Cerebellar cortex (tissue), 1 donor: ENCODE data around the gene C1orf50.
"Not testable (repeated sequence)": the region's sequence is repeated elsewhere in the genome, so short reads cannot be mapped to it uniquely, and the experiment has no call there.

ENCODE experiments used
- DNase-seq: peaks from one replicate; pipeline ENCODE4 v3.0.0-alpha.2; 2015; ENCODE audit warnings: low spot score

Gene C1orf50

DNA sequence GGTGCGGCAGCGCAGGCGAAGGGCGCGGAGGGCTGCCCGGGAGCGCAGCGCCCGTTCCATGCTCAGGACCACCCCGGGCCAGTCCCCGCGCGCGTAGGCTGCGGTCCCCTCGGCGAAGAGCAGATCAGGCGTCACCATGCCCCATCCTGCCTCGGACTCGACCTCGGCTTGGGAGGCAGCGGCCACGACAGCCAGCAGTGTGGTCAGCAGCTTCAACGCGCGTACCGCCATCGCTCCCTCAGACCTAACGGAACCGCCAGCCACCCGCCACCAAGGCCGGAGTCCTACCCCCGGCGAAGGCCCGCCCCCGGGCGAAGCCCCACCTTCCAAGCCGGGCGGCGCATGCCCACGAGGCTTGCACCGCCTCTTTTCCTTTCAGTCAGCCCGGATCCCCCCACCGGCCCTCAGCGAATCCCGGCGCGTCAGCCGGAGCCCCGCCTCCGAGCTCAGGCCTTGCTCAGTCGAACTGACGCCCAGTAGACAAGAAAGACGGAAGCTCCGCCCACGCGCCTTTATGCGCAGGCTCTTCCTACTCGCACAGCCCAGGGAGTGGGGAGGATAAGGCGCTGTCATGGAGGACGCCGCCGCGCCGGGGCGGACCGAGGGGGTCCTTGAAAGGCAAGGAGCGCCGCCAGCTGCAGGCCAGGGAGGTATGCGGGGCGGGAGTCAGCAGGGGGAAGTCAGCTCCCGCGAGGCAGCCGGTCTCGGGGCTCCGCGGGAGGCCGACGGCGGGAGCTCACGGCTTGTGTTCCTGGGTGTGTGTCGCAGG is at the start of gene C1orf50, which contains the start of gene P3H1:
C1orf50 (plus strand) TSS at position 509 of the 769 bp plus-strand sequence; CDS start at position 572, 63 bp downstream.
P3H1 (minus strand) TSS at position 288 of the 769 bp plus-strand sequence; CDS start at position 231, 57 bp downstream.
- peak; percentile 100 for DNase-seq

DNA sequence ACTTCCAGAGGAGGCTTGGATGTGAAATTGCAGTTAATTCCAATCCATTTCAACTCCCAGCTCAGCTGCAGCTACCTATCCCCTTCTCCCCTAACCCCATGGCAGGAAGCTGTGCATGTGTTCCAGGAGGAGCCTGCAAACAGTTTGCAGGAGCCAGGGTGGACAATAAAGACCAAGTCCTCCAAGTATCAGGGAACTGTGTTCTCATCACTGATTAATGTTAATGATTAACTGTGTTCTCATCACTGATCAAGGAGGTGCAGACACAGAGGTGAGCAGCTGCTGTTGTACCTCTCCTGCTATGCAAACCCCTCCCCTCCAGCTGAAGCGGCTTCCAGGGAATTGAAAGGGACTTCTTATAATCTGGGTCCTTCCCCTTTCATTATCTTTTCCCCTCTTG is 46.2 kb upstream of the C1orf50 start:
- no peak for DNase-seq

DNA sequence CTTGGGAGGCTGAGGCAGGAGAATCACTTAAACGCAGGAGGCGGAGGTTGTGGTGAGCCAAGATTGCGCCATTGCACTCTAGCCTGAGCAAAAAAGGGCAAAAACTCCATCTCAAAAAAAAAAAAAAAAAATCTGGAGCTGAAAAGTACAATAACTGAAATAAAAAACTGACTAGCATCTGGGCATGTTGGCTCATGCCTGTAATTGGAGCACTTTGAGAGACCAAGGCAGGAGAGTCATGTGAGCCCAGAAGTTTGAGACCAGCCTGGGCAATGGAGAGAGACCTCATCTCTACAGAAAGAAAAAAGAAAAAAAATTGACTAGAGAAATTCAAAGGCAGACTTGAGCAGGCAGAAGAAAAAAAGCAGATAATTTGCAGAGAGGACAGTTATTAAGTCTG is 45.1 kb upstream of the C1orf50 start:
- DNase-seq = no peak

DNA sequence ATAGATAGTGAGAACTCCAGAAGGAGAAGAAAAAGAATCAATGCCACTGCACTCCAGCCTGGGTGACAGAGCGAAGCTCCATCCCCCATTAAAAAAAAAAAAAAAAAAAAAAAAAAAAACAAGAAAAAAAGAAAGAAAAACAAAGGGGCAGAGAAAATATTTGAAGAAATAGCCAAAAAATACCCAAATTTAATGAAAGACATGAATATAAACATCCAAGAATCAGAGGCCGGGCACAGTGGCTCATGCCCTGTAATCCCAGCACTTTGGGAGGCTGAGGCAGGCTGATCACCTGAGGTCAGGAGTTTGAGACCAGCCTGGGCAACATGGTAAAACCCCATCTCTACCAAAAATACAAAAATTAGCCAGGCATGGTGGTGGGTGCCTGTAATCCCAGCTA is 44.6 kb upstream of the C1orf50 start:
- not testable (repeated sequence) for DNase-seq

DNA sequence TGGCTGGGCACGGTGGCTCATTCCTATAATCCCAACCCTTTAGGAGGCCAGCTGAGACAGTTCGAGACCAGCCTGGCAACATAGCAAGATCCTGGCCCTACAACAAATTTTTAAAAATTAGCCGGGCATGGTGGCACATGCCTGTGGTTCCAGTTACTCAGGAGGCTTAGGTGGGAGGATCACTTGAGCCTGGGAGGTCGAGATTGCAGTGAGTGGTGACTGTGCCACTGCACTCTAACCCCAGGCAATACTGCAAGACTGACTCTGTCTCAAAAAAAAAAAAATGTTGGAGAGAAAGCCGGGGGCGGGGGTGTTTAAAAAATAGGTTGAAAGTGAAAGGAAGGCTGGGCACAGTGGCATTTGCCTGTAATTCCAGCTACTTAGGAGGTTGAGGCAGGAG is 43.5 kb upstream of the C1orf50 start:
- DNase-seq = no peak

DNA sequence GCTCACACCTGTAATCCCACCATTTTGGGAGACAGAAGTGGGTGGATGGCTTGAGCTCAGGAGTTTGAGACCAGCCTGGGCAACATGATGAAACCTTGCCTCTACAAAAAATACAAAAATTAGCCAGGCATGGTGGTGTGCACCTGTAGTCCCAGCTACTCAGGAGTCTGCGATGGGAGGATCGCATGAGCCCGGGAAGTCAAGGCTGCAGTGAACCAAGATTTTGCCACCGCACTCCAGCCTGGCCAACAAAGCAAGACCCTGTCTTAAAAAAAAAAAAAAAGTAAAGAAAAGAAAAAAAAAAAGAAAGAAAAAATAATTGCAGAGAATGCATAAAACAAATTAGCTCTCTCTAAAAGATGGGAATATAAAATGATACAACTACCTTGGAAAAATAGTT is 41.2 kb upstream of the C1orf50 start:
- not testable (repeated sequence) for DNase-seq

DNA sequence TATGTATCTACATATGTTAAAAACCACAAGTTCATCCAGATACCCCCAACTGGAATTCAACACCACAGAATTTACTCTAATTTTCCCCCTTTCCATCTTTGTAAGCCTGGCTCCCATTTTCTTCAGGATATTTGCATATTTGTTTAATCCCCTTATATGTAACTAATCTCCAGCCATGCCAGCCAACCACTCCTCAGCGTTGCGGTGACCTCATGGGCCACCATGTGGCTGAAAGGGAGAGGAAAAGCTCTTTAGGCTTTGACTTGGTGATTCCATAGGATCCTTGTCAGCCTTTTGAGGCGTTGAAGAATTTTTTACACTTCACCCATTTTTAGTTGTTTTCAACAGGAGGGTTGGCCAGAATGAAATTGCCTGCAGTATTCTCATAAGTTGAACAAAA is 37.0 kb upstream of the C1orf50 start:
- DNase-seq = no peak

DNA sequence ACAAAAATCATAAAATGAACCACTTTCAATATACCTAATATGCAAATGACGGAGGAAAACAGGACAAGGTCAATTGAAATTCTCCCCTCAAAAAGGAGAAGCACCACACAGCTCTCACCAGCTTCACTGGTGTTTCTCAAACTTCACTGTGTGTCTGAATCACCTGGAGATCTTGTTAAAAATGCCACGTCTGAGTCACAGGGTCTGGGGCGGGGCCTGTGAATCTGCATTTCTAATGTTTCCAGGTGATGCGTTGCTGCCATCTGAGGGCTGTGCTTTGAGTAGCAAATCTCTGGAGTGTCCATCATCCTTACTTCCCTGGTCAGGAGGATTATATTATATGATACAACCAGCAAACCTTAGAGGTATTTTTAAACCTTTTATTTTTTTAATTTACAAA is 36.1 kb upstream of the C1orf50 start:
- no peak for DNase-seq

DNA sequence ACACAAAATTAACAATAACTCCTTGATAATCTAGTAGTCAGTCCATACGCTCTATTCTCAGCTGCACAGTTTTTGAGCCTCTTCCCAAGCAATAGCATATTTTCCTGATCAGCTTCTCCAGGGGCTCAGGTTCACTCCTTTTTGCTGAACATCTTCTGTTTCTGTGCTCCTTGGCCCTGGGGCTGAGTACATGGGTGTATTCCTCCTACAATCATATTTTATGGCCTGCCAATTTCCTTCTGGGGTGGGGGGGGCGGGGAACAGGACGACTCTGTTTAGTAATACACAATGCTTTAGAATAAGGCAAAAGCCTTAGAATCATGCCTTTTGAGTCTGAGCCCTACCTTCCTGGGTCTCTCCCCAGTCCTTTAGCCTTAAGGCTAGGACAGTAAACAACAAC is 35.5 kb upstream of the C1orf50 start:
- no peak for DNase-seq

DNA sequence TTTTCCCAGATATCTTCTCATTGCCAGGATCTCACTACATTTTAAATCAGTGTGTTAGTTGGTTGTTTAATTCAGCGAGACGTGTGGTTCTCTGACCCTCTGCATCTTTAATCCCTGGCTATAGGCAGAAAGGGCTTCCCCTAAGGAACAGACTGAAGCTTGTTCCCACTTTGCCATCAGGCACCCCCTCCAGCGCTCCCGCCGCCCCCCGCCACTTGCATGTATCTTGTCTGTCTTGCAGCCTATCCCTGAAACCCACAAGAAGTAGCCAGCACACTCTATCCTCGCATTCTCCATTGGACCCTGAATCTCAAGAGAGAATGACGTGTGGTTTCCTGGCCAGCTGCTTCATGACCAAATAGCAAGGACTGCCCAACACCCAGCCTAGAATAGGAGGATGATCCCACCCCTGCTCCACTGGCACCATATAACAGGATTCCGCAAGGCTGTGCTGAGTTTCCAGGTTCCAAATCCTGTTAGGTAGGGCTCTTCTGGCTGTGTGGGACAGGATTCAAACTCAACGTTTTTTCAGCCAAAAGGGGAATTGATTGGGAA is 34.8 kb upstream of the C1orf50 start:
- no peak for DNase-seq

DNA sequence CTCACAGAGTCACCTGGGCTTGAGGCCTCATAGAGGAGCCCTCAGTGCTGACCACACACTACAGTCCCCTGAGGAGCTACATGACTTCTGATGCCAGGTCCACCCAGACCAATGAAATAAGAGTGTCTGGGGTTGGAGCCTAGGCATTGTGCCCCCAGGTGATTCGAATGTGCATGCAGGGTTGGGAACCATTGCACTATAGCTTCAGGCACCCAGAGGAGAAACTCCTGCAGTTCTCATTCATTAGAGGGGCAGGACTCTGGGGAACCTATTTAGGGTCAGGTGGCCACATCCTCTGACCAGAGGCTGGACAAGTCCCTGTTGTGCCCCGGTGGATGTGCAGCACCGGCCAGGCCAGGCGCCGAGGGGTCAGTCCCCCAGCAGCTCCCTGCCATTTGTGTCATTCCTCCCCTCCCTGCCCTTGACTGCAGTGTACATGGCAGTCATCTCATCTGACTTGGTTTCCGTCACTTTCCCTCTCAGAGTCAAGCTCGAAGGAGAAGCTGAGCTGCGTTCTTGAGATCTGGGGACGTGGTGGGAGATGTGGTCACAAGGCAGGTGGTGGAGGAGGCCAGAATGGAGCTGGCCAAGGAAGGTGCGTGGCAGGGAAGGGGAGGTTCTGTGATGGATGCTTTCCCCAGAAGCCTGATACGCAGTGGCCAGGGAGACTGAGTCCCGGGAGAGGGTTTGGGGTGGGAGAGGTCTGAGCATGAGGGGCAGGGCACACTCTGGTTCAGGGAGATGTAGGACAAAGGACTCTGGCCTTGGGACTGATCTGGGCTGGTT is 33.4 kb upstream of the C1orf50 start:
- no peak for DNase-seq

DNA sequence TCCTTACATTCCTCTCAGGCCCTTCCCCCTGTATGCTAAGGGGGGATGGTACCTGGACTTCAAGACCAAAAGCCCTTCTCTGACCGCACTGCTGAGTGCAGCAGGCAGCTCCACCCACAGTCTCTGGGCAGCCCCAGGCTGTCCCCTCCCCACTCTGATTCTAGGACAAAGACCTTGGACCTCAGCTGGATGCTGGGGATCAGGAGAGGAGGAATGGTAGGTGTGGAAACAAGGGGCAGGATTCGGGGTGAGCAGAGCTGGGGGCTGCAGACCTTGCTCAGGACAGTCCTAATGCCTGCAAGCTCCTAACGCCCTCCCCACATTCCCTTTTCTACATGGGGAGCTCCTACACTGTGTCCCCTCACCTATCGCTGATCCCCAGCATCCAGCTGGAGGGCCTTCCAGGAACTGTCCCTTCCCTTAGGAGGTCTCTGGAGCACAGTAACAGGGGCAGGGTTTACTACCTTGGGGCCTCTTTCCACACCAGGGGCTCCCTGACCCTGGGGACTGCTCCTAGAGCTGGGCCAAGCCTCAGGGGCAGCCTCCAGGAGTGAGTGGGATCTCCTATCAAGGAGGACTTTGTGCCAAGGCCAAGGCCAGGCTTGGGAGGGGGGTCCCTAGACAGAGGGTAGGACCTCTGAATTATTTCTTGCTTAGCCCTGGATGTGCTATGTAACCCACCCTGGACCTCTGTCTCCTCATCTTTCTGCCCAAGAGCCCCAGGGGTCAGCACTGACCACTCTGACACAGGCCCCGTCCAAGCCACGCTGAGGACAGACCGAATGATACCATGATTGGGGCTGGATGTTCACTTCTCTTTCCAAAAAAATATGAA is 32.6 kb upstream of the C1orf50 start:
- DNase-seq = no peak

DNA sequence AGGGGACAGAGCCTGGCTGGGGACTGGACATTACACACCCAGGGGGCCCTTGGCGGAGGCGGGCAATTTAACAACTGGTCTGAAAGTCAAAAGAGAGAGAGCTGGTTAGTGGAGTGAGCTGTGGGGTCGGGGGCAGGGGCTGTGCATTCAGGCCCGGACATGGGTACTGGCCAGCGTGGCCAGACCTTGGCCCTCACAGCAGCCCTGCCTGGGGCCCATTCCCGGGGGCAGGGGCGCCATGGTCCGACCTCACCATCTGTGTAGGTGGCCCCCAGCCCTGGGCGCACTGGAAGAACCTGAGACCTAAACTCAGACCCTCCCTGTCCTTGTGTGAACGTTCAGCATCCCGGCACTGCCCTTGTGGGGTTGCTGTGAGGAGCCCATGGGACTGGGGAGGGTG is 32.0 kb upstream of the C1orf50 start:
- no peak for DNase-seq

DNA sequence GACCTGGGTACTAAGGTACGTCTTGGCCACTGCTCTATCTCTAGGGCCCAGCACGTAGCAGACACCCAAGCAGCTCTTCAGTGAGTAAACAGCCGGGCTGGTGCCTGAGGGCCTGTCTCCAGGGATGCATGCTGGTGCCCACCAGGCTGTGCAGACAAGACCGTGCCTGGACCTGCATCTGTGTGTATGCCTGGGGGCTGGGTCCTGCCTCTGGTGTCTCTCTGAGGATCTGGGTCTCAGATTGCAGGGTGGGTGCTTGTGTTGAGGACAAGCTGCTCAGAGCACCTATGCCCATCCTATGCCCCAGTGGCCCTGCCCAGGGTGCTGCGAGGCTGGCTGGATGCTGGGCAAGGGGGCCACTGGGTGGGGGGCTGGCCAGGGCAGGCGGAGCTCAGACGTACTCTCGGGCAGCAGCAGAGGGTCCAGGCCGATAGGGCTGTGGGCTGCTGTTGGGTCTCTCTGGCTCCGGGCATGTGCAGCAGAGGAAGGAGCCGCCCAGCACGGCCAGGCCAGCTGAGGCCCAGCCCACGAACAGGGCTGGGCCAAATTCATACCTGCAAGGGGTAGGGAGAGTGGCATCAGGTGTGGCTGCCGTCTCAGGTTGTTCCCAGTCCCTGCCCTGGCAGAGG is 31.5 kb upstream of the C1orf50 start:
- no peak for DNase-seq

DNA sequence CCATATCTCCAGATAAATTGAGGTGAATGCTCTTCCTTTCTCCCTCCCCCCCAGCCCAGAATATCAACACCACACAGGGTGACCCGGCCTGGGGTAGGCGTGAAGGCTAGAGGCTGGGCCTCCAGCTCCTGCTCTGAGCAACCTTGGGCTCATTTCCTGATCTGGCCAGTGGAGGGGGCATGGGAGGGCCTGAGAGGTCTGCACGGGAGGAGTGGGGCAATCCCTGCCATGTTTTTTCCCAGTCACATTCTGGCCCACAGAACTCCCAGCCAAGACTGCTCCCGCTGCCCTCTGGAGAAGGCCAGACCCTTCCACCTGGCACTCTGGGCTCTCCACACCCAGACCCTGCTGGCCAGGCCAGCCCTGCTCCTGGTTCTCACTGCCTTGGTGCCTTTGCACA is 30.9 kb upstream of the C1orf50 start:
- DNase-seq = no peak

DNA sequence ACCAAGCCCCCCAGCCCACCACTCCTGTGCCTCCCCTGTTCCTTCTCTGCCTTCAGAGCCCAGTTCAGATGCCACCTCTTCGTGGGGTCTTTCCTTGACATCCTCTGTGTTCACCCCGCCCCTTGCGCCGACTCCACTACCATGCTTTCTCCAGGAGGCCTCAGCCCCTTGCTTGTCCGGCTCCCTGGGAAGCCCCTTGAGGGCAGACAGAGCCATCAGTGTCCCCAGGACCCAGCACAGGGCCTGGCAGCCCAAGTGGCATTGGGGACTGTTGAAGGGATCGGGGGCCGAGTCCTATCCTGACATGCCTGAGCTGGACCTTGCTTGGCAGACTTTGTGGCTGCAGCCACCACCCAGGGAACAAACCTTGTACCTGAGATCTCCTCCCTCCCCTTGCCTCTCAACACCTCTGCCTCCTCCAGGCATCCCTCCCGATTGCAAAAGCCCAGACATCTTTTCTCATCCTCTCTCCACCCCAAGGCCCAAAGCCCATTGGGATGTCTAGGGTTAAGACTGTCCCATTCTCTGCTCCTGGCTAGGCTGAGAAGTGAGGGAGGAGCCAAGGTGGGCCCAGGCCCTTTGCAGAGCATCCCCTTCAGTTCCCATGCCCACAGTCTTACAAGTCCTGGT is 30.4 kb upstream of the C1orf50 start:
- no peak for DNase-seq

DNA sequence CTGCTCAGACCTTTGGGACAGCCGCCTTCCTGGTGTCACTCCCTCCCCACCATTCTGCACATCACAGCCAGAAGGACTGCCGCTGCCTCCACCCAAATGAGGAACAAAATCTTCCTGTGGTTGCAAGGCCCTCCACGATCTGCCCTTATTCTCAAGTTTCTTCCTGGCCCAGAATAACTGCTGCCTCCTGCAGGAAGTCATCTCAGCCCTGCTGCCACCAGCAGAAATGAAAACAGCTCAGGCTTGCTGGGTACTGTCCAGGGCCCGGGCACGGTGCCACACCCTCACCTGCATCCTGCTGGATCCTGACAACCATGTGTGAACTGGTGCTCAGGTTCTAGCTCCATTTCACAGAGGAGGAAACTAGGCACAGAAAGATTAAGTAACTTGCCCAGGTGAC is 29.8 kb upstream of the C1orf50 start:
- DNase-seq = peak; percentile 59

DNA sequence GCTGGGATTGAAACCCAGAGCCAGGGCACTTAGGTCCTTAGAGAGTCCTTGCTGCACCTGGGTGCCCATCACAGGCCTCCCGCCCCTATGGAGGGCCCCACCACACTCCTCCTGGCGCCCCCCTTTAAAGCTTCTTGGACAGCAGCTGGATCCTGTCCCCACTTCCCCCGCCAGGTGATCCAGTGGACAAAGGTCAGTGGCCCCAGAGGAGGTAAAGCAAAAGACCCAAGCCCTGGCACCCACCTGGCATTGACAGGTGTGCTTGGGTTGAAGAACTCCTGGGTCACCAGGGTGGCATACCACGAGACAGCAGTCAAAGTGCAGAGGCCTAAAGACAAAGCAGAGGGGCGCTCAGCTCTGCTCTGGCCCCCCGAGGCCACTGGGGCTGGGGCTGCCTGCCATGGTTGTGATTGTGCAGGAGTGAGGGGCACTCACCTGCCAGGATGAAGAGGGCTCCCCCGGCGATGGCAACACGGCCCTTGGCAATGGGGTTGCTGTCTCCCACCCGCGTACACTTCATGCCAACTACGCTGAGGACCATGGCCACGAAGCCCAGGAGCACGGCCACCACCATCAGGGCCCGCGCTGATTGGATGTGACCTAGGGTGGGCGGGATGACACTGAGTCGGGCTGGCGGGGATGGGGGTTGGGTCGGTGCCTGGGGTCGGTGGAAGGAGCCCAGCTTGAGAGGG is 28.9 kb upstream of the C1orf50 start:
- no peak for DNase-seq

DNA sequence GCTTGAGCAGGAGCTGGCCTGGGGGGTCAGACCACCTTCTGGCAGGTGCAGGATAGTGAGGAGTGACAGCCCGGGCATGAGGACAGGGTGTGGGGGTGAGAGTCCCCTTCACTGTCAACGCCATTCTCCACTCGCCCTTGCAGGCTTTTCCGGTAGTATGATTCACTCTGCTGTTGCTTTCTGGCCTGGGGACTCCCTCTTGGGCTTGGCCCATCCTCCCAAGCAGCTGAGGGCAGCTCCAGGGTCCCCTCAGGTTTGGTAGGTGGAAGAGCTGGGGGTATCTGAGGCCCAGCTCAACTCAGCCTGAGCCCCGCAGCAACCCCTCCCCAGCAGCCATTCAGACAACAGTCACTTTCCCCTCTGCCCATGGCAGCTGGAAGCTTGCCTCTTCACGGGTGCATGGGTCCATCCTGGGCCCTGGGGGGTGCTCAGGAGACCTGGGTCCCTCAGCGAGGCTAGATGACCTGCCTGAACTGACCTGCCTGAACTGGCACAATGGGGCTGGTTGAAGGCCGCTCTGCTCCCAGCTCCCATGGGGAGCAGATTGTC is 28.3 kb upstream of the C1orf50 start:
- no peak for DNase-seq
